KMS-11 (cell line): ENCODE results near the gene TMEM62.

ENCODE experiments used
- H2AFZ ChIP-seq: fragments of 200-600 bp; sonication (generic); 2 replicates; pipeline ENCODE4 v1.6.1; 2016; ENCODE audit warnings: antibody characterized with exemption, mixed run types, low read depth
- H3K27ac ChIP-seq: fragments of 200-600 bp; sonication (generic); 2 replicates; pipeline ENCODE4 v1.6.1; 2016; ENCODE audit warnings: mild to moderate bottlenecking, mixed run types
- H3K27me3 ChIP-seq: fragments of 200-600 bp; sonication (generic); 2 replicates; pipeline ENCODE4 v1.6.1; 2017; ENCODE audit warnings: mild to moderate bottlenecking, low read depth, mixed run types, moderate library complexity; ENCODE audit not compliant: insufficient read depth
- H3K36me3 ChIP-seq: fragments of 200-600 bp; sonication (generic); 2 replicates; pipeline ENCODE4 v1.6.1; 2017; ENCODE audit warnings: mild to moderate bottlenecking, mixed run types; ENCODE audit not compliant: insufficient read depth
- H3K4me1 ChIP-seq: fragments of 200-600 bp; sonication (generic); 2 replicates; pipeline ENCODE4 v1.6.1; 2016; ENCODE audit warnings: mild to moderate bottlenecking, low read depth, mixed run types; ENCODE audit not compliant: poor library complexity, severe bottlenecking
- H3K4me2 ChIP-seq: fragments of 200-600 bp; sonication (generic); 2 replicates; pipeline ENCODE4 v1.7.0; 2016; ENCODE audit warnings: mild to moderate bottlenecking, mixed run types
- H3K4me3 ChIP-seq: fragments of 200-600 bp; sonication (generic); IDR thresholded peaks from 2 replicates; pipeline ENCODE4 v1.6.1; 2017; ENCODE audit warnings: low read depth, low read length, mixed read lengths; ENCODE audit not compliant: insufficient read depth
- H3K79me2 ChIP-seq: fragments of 200-600 bp; sonication (generic); 2 replicates; pipeline ENCODE4 v1.6.1; 2016; ENCODE audit warnings: low read depth, mixed run types; ENCODE audit not compliant: insufficient read depth
- H3K9ac ChIP-seq: fragments of 200-600 bp; sonication (generic); 2 replicates; pipeline ENCODE4 v1.6.1; 2016; ENCODE audit warnings: mild to moderate bottlenecking, mixed run types
- H4K20me1 ChIP-seq: fragments of 200-600 bp; sonication (generic); 2 replicates; pipeline ENCODE4 v1.6.1; 2016; ENCODE audit warnings: mild to moderate bottlenecking, mixed run types; ENCODE audit not compliant: insufficient read depth
- CTCF ChIP-seq: fragments of 200-600 bp; sonication (generic); conservative IDR thresholded peaks from 2 replicates; pipeline ENCODE4 v1.6.1; 2017; ENCODE audit warnings: low read depth, mild to moderate bottlenecking, antibody characterized with exemption, low read length, moderate library complexity, mixed read lengths

Gene TMEM62

GRCh38 chr15:43093026-43093425, 40.4 kb upstream of the TMEM62 start:
- Histone ChIP-seq H3K27ac (no peak overlapping the region), H3K4me2 (no peak overlapping the region), H4K20me1 (no peaks in the 10 kb centered on the region), H3K4me3 (no peak overlapping the region), H3K4me1 (no peaks in the 10 kb centered on the region), H3K79me2 (no peaks in the 10 kb centered on the region), H2AFZ (no peak overlapping the region), H3K9ac (no peak overlapping the region), H3K36me3 (no peaks in the 10 kb centered on the region), H3K27me3 (no peaks in the 10 kb centered on the region)
- no peak for TF ChIP-seq CTCF

- no peak overlapping the region for H3K4me2 ChIP-seq
- no peak for TF ChIP-seq CTCF
- no peak overlapping the region for H3K4me3 ChIP-seq
- H3K9ac ChIP-seq = no peak overlapping the region
- H3K27ac ChIP-seq = no peak overlapping the region
- H4K20me1 ChIP-seq = no peaks in the 10 kb centered on the region
- H3K79me2 ChIP-seq = no peaks in the 10 kb centered on the region
- H3K36me3 ChIP-seq = no peaks in the 10 kb centered on the region
- no peaks in the 10 kb centered on the region for H3K27me3 ChIP-seq
- no peaks in the 10 kb centered on the region for H3K4me1 ChIP-seq
- no peak overlapping the region for H2AFZ ChIP-seq
Observed at GRCh38 chr15:43094416-43095030, 38.9 kb upstream of the TMEM62 start.

GRCh38 chr15:43095243-43095642, 38.1 kb upstream of the TMEM62 start:
- H3K36me3 ChIP-seq = no peaks in the 10 kb centered on the region
- no peak overlapping the region for H3K27ac ChIP-seq
- no peak overlapping the region for H2AFZ ChIP-seq
- H3K4me3 ChIP-seq = no peak overlapping the region
- no peaks in the 10 kb centered on the region for H4K20me1 ChIP-seq
- TF ChIP-seq CTCF = no peak
- no peaks in the 10 kb centered on the region for H3K79me2 ChIP-seq
- no peak overlapping the region for H3K9ac ChIP-seq
- H3K4me1 ChIP-seq = no peaks in the 10 kb centered on the region
- H3K27me3 ChIP-seq = no peaks in the 10 kb centered on the region
- no peak overlapping the region for H3K4me2 ChIP-seq

GRCh38 chr15:43095708-43096347, 37.6 kb upstream of the TMEM62 start:
- Histone ChIP-seq H3K27ac (no peak overlapping the region), H4K20me1 (no peaks in the 10 kb centered on the region), H3K79me2 (no peaks in the 10 kb centered on the region), H3K36me3 (no peaks in the 10 kb centered on the region), H3K4me1 (no peaks in the 10 kb centered on the region), H2AFZ (no peak overlapping the region), H3K4me2 (no peak overlapping the region), H3K4me3 (no peak overlapping the region), H3K9ac (no peak overlapping the region), H3K27me3 (no peaks in the 10 kb centered on the region)
- TF ChIP-seq CTCF = no peak
